GM21381 (cell line): ENCODE data around the gene CEP104.
A peak's percentile ranks its signal among the peaks of the same experiment; 100 is the strongest.
"Not testable (repeated sequence)": the region's sequence is repeated elsewhere in the genome, so short reads cannot be mapped to it uniquely, and the experiment has no call there.

ENCODE experiments used
- ATAC-seq: cut with Tn5 transposase; IDR thresholded peaks from one replicate; pipeline ENCODE4 v1.9.1; 2021; ENCODE audit warnings: mild to moderate bottlenecking, moderate library complexity; ENCODE audit not compliant: unreplicated experiment

CEP104 gene

GRCh38 chr1:3803905-3804626, 52.9 kb downstream of the CEP104 start:
- ATAC-seq = no peak

DNA sequence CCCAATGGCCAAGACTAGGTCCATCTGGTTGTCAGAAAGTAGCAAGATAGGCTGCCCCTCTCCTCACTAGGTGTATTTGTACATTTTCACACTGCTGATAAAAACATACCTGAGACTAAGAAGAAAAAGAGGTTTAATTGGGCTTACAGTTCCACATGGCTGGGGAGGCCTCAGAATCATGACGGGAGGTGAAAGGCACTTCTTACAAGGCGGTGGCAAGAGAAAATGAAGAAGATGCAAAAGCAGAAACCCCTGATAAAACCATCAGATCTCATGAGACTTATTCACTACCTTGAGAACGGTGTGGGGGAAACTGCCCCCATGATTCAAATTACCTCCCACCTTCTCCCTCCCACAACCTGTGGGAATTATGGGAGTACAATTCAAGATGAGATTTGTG, 56.2 kb downstream of the CEP104 start:
- ATAC-seq = not testable (repeated sequence)

DNA sequence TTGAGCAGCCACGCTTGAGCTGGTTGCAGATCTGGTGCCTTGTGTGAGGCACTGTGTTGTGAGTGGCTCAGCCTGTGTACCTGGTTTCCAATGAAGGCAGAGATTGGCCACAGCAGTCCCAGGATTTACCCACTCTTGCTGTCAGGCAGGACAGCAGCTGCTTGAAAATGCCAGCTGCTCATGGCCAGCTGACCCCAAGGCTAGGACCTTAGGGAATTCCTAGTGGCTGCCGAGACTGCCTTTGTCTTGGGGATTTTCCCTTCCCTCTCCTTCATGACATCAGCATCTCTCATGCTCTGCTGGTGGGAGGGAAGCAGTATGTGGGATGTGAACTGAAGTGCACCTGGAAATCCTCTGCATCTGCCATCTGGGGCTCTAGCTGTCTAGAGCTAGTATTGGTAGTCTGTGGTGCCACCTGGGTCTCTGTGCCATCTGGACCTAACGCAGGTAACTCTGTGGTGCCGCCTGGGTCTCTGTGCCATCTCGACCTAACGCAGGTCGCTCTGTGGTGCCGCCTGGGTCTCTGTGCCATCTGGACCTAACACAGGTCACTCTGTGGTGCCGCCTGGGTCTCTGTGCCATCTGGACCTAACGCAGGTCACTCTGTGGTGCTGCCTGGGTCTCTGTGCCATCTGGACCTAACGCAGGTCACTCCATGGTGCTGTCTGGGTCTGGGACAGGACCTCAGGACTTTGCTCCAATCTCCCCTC, 56.9 kb downstream of the CEP104 start:
- ATAC-seq = no peak

DNA sequence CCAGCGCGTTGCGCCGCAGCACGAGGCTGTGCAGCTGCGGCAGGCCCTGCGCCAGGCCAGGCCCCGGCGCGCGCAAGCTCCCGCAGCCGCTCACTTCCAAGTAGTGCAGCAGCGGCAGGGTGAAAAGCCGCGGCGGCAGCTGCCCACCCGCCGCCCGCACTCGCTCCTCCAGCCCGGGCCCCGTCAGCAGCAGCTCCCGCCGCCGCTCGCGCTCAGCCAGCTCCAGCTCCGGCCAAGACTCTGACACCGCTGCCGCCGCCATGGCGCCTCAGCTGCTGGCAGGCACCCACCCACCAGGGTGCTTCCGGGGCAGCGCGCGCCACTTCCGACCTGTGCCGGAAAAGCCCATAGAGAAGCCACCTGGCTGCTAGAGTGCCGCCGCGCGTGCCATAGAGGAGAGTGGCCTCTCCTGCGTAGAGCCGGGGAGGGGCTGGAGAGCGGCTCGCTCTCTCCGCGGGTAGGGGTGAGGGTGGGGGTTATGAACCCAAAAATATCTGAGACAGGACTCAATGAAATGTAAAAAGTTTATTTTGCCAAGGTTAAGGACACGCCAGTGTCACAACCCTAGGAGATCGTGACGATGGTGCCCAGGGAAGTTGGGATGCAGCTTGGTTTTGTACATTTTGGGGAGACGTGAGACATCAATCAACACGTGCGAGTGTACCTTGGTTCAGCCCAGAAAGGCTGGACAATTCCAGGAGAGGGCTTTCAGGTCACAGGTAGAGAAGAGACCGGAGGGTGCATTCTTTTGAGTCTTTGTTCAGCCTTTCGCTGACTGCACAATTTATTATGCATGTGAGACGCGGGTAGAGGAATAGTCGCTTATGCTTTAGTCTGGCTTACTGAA, 60.6 kb downstream of the CEP104 start, which contains the start of gene LRRC47:
Gene LRRC47 (minus strand): TSS at position 284 of the 847 bp plus-strand sequence. CDS start 22 bp downstream, at position 262.
- ATAC-seq = peak; percentile 97

DNA sequence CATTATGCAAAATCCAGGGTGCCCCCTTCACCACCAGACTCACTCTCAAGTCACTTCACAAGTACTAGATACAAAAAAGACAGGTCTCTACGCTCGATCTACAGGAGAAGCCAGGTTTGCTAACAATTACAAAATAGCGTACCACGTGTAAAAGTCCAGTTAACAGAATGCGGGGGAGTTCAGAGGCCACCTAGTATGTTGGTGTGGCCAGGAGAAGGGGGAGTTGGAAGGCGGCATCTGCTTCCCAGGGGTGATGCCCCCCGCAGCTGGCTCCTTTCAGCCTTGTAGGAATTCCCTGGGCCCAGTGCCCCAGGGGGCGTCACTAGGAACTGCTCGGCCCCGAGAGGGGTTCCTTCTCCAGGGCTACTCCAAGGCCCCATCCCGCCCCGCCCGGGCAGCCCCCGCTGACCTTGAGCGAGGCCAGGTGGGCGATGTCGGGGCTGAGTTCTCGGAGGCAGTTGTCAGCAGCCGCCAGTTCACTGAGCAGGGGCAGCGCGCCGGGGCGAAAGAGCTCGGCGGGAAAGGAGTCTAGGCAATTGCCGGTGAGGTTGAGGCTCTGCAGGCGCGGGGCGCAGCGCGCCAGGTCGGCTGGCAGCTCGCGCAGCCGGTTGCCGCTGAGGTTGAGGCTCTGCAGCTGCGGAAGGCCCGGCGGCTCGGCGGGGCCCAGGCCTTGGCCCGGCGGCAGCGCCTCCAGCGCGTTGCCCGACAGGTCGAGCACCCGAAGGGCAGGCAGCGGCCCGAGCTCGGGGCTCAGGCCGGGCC, 61.4 kb downstream of the CEP104 start:
- peak; percentile 30 for ATAC-seq

GRCh38 chr1:3790952-3791351, 66.1 kb downstream of the CEP104 start:
- ATAC-seq = no peak

DNA sequence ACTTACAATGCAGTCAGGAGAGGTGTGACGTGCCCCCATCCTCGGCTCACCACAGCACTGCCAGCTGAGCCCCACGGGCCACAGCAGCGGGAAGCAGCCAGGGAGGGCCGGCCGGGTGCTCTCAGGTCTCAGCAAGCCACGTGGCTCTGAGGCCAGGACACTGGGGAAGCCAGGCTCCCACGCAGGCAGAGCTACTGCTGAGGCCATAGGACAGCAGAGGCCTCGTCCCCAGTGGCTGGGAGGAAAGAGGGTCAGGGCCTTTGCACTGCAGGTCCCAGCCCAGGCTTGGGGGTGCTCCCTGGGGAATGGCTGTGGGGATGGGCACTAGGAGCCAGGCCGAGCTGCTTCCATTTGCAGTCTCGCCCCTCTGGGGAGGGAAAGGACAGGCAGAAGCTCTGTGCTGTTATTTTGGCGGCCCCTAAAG, 66.5 kb downstream of the CEP104 start:
- no peak for ATAC-seq

DNA sequence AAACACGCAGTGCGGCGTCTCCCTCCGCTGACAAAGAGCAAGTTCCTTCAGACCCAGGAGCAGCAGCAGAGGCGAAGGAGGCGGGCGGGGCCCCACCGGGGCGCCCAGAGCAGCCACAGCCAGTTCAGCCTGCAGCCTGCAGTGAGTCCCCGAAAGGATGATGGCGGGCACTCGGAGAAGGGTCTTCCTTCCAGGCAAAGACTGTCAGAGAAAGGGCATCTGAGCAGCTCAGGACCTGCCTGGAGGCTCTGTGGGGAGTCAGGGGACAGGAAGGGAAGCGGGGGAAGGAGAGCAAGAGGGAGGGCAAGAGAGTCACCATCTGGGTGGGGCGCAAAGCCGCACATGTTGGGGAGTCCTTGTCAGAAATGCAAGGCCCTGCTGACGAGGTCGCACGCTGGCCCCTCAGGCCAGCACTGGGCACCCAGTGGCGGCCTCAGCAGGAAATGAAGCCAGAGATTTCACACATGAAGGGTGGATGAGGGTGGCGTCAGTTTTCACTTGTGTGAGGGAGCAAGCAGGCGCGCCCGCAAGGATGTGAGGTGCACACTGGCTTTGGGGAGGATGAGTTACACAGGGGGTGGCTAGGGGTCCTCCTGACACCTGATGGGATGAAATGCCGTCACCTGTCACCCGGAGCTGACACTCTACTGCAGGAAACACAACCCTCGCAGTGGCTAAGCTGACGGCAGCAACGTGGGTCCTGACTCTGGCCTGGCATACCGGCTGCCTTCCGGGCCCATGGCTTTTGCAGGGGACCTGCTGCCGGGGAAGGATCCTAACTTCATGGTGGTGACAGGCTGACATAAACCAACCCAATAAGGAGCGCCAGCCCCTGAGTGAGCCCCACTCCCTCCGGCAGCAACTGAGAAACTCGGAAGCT, 67.3 kb downstream of the CEP104 start:
- no peak for ATAC-seq

- ATAC-seq = no peak
Observed at GRCh38 chr1:3788756-3789420, 68.1 kb downstream of the CEP104 start.

GRCh38 chr1:3787745-3788605, 69.0 kb downstream of the CEP104 start:
- ATAC-seq = no peak

DNA sequence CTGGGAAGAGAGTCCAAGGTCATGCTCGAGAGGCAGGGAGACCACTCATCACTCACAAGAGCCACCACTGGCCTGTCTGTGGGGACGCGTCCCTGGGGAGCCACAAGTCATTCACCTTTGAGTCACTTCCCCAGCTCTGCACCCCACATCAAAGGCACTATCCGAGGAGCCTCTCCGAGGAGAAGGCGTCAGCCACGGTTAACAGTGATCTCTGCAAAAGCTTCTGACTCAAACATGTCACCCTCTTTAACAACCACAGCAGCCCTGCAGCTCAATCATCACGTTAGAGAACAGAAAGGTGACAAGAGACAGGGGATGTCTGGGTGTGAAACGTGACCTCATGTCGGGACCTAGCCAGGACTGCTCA, 69.7 kb downstream of the CEP104 start:
- no peak for ATAC-seq

- no peak for ATAC-seq
Observed at GRCh38 chr1:3786468-3787348, 70.3 kb downstream of the CEP104 start.

- no peak for ATAC-seq
Observed at GRCh38 chr1:3785456-3786157, 71.4 kb downstream of the CEP104 start.

DNA sequence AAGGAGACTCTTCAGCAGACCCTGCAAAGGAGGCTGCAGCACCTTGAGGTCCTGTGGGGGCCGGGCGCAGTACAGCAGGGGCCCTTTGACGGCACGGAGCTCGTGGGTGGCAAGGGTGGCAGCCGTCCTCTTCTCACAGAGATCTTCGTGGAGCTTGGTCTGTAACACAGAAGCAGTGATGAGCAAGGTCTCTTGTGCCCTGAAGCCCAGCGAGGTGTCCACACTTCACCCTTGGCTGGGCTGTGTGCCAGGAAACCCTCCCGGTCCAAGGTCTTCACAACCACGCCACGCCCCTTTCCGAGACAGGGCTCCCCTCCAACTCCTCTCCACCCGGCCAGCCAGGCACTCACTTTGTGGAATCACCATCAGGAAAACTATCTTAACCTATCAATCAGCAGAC, 72.0 kb downstream of the CEP104 start:
- no peak for ATAC-seq

GRCh38 chr1:3783651-3784474, 73.1 kb downstream of the CEP104 start:
- ATAC-seq = no peak

GRCh38 chr1:3780901-3781300, 76.1 kb downstream of the CEP104 start:
- ATAC-seq = no peak
